Ishikawa (cell line): ENCODE data around the gene ARHGAP36.

Experiments
- CEBPB ChIP-seq: IDR thresholded peaks from 2 replicates; pipeline ENCODE4 v1.6.1; 2012
- CREB1 ChIP-seq: IDR thresholded peaks from 2 replicates; pipeline ENCODE4 v1.6.1; 2012; ENCODE audit warnings: low read depth
- EP300 ChIP-seq: IDR thresholded peaks from 2 replicates; pipeline ENCODE4 v1.6.1; 2012; ENCODE audit warnings: borderline replicate concordance
- FOXM1 ChIP-seq: IDR thresholded peaks from 2 replicates; pipeline ENCODE4 v1.6.1; 2012; ENCODE audit warnings: low read depth, borderline replicate concordance
- MAX ChIP-seq: IDR thresholded peaks from 2 replicates; pipeline ENCODE4 v1.6.1; 2012
- NFIC ChIP-seq: IDR thresholded peaks from 2 replicates; pipeline ENCODE4 v1.6.1; 2012
- RAD21 ChIP-seq: IDR thresholded peaks from 2 replicates; pipeline ENCODE4 v1.6.1; 2012; ENCODE audit warnings: low read depth
- REST ChIP-seq: IDR thresholded peaks from 2 replicates; pipeline ENCODE4 v1.6.1; 2012; ENCODE audit warnings: low read depth, mild to moderate bottlenecking
- TAF1 ChIP-seq: IDR thresholded peaks from 2 replicates; pipeline ENCODE4 v1.6.1; 2012; ENCODE audit warnings: low read depth, mild to moderate bottlenecking
- TCF12 ChIP-seq: IDR thresholded peaks from 2 replicates; pipeline ENCODE4 v1.6.1; 2012; ENCODE audit warnings: low read depth
- TEAD4 ChIP-seq: IDR thresholded peaks from 2 replicates; pipeline ENCODE4 v1.6.1; 2012
- USF1 ChIP-seq: IDR thresholded peaks from 2 replicates; pipeline ENCODE4 v1.6.1; 2012
- YY1 ChIP-seq: IDR thresholded peaks from 2 replicates; pipeline ENCODE4 v1.6.1; 2012; ENCODE audit warnings: low read depth
- ZBTB7A ChIP-seq: IDR thresholded peaks from 2 replicates; pipeline ENCODE4 v1.6.1; 2012; ENCODE audit warnings: low read depth

The ARHGAP36 gene

GRCh38 chrX:131059246-131059645 is 1.1 kb downstream of the ARHGAP36 start:
- TF ChIP-seq TEAD4: no peak
- no peak for TF ChIP-seq TAF1
- no peak for TF ChIP-seq EP300
- TF ChIP-seq FOXM1: no peak
- TF ChIP-seq CREB1: no peak
- TF ChIP-seq RAD21: no peak

- no peak for TF ChIP-seq TCF12
- TF ChIP-seq RAD21: no peak
- TF ChIP-seq YY1: no peak
- no peak for TF ChIP-seq MAX
Observed at GRCh38 chrX:131060147-131060546, 2.0 kb downstream of the ARHGAP36 start.

- TF ChIP-seq CEBPB (no peak), TAF1 (no peak), REST (no peak), USF1 (no peak), RAD21 (no peak), EP300 (no peak), CREB1 (no peak)
Observed at GRCh38 chrX:131061306-131061705, 3.2 kb downstream of the ARHGAP36 start.

GRCh38 chrX:131063613-131064012 is 5.5 kb downstream of the ARHGAP36 start:
- TF ChIP-seq RAD21: peak; percentile 13; the same call in 1 of the 2 replicates
- no peak for TF ChIP-seq EP300
- no peak for TF ChIP-seq MAX
- TF ChIP-seq TEAD4: no peak
- TF ChIP-seq CEBPB: no peak
- TF ChIP-seq NFIC: no peak
- no peak for TF ChIP-seq TCF12
- TF ChIP-seq CREB1: no peak

GRCh38 chrX:131066237-131066636 is 8.1 kb downstream of the ARHGAP36 start:
- TF ChIP-seq USF1 (no peak), CREB1 (no peak), TCF12 (no peak), YY1 (no peak), TAF1 (no peak), REST (peak; percentile 69)

- TF ChIP-seq TEAD4: no peak
- TF ChIP-seq TCF12: no peak
Observed at GRCh38 chrX:131067216-131067615, 9.1 kb downstream of the ARHGAP36 start.

GRCh38 chrX:131067846-131068745 is 9.9 kb downstream of the ARHGAP36 start:
- TF ChIP-seq NFIC (no peak), FOXM1 (no peak), ZBTB7A (no peak), CREB1 (no peak)
